GM10266 (cell line): Measurements from ENCODE around the gene HAPLN3.

Source experiments
- DNase-seq: peaks from one replicate; pipeline ENCODE4 v3.0.0; 2012; ENCODE audit errors: extremely low spot score
- TF ChIP-seq, protein P1 (sequence below): IDR thresholded peaks from 2 replicates; pipeline ENCODE4 v1.5.1; 2012; ENCODE audit warnings: mild to moderate bottlenecking, low read depth; ENCODE audit not compliant: control insufficient read depth, insufficient read depth; ENCODE audit errors: missing control alignments

Gene HAPLN3

GRCh38 chr15:88902846-88903245 is 7.5 kb upstream of the HAPLN3 start:
- TF ChIP-seq, protein P1, sequence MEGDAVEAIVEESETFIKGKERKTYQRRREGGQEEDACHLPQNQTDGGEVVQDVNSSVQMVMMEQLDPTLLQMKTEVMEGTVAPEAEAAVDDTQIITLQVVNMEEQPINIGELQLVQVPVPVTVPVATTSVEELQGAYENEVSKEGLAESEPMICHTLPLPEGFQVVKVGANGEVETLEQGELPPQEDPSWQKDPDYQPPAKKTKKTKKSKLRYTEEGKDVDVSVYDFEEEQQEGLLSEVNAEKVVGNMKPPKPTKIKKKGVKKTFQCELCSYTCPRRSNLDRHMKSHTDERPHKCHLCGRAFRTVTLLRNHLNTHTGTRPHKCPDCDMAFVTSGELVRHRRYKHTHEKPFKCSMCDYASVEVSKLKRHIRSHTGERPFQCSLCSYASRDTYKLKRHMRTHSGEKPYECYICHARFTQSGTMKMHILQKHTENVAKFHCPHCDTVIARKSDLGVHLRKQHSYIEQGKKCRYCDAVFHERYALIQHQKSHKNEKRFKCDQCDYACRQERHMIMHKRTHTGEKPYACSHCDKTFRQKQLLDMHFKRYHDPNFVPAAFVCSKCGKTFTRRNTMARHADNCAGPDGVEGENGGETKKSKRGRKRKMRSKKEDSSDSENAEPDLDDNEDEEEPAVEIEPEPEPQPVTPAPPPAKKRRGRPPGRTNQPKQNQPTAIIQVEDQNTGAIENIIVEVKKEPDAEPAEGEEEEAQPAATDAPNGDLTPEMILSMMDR, result no peak
- DNase-seq, result no peak

GRCh38 chr15:88902221-88902835 is 7.0 kb upstream of the HAPLN3 start:
- TF ChIP-seq, protein P1, result no peak
- no peak for DNase-seq

- DNase-seq, result no peak
- TF ChIP-seq, protein P1, result no peak
Observed at GRCh38 chr15:88901508-88902220, 6.3 kb upstream of the HAPLN3 start.

- TF ChIP-seq, protein P1, result no peak
- no peak for DNase-seq
Observed at GRCh38 chr15:88900982-88901418, 5.7 kb upstream of the HAPLN3 start.

DNA sequence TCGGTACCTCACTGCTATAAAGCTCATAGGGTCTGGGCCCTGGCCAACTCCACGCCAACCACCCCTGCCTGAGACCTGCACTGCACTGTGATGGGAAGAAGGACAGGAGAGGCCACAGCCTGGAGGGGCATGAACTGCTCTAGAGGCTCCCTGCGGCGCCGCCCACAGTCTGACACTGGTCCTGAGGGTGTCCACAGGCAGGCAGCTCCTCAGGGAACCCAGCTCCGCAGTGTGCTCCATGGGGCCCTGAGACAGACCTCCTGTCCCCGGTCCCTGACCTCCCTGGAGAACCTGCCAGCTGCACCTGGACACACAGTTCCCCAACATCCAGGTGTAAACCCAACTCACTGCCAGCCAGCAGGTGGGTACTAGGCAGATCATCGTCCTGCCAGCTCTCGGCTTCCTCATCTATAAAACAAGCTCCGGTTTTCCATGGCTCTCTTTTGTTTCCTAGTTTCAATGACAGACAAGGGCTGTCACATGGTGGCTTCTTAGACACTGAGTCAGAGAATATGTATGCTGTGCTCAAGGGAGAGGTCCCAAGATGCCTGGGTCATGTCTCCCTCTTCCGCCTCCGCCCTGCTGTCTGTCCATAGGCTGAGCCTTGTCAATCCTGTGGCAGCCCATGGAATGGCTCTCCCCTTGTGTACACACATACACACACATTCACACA is 5.1 kb upstream of the HAPLN3 start:
- TF ChIP-seq, protein P1, result no peak
- DNase-seq, result no peak

- DNase-seq, result no peak
- TF ChIP-seq, protein P1, result no peak
Observed at GRCh38 chr15:88899251-88899650, 3.9 kb upstream of the HAPLN3 start.

DNA sequence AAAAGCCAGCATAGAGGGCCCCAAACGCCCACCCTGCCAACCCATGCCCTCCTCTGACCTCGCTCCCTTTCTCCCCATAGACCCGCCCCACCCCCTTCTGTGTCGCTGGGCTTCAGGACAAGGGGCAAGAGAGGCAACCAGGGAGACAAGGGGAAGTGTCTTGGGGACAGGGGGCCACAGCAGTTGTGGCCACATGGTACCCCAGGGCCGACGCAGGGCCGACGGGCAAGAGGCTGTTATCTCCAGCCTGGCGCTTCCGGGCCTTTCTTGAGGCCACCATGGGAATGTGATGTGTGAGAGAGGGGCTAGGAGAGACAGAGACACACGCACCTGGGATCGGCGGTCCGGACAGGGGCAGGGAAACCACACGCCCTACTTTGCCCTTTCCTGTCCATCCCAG is 3.4 kb upstream of the HAPLN3 start:
- TF ChIP-seq, protein P1, result no peak
- DNase-seq, result no peak
